HG02759 (cell line): ENCODE data around the gene HOXA7.

Experiments
- ATAC-seq: cut with Tn5 transposase; IDR thresholded peaks from one replicate; pipeline ENCODE4 v1.9.1; 2021; ENCODE audit warnings: mild to moderate bottlenecking, moderate library complexity; ENCODE audit not compliant: unreplicated experiment

HOXA7 gene

GRCh38 chr7:27171637-27172314 lies 15.3 kb upstream of the HOXA7 start:
- ATAC-seq, result no peak

DNA sequence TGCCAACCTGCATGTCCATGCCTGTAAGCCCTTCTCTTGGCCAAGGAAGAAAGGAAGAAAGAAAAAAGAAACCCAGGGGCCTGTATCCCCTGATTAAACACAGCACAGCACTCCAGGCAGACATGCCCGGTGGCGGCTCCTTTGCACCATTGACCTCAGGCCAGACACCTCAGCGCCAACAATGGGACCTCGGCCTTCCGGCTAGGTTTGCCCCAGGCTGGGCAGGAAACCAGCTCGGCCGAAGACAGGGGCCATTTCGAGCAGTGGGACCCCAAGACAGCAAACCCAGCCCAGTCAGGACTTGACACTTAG lies 14.8 kb upstream of the HOXA7 start:
- no peak for ATAC-seq

- ATAC-seq, result no peak
Observed at GRCh38 chr7:27170426-27171324, 14.2 kb upstream of the HOXA7 start.

GRCh38 chr7:27169658-27170425 lies 13.4 kb upstream of the HOXA7 start:
- ATAC-seq, result no peak

DNA sequence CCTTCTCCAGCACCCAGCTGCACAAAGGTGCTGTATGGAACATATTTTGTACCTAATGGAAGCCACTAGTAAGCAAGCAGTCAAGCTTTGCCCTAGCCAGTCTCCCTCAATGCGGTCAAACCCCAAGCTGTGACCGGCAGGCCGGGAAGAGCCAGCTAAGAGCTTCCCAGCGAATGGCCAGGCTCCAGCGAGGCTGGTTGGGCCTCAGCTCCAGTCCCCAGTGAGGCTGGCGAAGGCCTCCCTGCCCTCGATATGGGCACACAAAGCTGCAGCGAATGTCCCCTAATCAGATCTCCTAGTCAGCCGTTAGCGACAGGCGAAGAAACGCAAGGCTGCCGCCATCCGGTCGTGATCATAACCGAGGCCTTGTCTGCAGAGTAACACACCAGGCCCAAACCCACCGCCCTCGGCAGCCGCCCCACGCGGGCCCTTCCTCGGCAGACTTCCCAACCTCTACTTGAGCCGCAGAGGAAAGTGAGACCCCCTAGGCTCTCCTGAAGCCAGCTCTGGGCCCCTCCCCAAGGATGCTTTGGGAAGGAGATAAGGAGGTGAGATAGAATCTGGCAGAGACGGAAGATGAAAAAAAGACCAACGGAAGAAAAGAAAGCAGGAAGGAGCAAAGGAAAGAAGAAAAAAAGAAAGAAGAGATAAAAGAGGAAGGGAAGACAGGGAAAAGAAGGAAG lies 11.9 kb upstream of the HOXA7 start:
- ATAC-seq, result no peak

DNA sequence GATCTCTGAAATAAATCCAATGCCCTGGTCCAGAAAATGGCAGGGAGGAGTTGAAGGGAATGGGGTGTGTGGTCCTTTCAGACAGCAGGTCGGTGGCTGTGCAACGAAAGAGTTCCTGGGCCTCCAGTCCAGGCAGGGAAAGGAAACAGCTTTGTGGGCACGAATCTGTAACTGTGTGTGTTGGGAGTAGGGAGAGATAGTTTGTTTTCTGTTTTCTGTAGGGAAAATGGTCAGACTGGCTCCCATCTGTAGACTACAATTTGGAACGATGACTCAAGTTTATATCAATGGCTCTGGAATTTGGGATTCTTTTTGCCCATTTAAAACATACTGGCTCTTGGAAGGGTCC lies 11.4 kb upstream of the HOXA7 start:
- ATAC-seq, result no peak

DNA sequence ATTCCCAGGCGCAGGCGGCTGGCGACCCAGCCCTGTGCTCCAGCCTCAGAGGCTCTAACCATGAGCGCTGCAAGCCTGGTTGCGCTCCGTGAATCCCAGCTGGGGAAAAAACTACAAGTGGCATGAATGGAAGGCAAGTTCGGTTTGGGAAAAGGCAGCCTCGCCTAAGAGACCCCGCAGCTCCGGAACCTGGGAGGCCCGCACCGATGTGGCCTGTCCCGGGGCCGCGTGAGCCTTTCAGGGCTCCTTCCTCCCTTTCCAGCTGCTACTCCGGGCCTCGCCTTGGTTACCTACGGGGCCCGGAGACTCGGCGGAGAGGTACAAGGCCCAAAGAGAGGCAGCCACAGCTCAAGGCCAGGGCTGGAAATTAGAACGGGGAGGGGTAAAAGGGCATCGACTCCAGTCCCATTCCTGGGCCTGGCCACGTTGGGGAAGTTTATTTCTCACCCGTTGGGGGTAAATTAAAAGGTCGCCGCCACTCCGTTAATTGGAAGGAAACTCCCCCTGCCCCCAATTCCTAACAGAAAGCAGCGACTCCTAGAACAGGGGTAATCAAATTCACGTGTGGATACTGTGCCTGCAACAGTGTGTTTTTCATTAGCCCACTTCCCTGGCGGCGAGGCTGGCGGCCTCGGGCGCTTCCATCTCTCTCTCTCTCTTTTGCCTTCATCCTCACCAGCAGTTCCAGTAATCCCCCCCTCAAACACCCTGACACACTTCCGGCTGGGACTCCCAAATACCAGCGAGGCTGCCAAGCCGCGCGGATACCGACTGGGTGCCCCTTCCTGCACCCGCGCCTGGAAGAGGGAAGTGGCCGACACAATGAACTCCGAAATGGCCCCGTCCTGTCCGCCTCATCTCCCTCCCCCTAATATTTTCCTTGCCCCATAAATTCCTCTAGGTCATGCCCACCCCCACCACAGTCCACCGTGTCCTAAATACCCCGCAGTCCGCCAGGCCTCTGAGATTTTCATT lies 10.3 kb upstream of the HOXA7 start:
- no peak for ATAC-seq

DNA sequence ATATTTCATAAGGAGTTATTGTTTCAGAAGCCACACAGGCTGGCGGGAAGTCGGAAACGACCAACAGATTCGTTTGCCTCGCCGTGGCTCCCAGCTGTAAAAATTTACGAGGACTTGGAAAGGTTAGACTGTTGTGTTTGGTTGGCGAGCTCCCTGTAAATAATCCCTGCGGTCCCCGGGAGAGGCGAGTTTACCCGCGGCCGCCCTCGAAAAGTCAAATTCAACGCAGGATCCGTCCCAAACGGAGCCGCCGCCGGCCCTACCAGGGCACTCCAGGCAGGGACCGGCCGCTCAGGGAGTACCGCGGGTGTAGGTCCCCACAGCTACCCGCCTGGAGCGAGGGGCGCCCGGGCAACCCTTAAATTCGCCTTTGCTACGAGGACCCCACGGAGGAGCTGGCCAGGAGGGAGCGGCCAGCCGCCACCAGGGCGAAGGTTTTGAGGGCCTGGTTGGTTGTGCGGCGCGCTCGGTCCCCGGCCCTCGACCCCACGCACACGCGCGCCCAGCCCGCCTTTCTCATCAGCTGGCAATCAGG lies 9.6 kb upstream of the HOXA7 start:
- no peak for ATAC-seq

GRCh38 chr7:27165089-27165995 lies 8.9 kb upstream of the HOXA7 start, which contains the start of gene HOXA9:
TSS of gene HOXA9 (minus strand) at chr7:27165537. CDS start at chr7:27165457, 80 bp downstream.
- no peak for ATAC-seq

DNA sequence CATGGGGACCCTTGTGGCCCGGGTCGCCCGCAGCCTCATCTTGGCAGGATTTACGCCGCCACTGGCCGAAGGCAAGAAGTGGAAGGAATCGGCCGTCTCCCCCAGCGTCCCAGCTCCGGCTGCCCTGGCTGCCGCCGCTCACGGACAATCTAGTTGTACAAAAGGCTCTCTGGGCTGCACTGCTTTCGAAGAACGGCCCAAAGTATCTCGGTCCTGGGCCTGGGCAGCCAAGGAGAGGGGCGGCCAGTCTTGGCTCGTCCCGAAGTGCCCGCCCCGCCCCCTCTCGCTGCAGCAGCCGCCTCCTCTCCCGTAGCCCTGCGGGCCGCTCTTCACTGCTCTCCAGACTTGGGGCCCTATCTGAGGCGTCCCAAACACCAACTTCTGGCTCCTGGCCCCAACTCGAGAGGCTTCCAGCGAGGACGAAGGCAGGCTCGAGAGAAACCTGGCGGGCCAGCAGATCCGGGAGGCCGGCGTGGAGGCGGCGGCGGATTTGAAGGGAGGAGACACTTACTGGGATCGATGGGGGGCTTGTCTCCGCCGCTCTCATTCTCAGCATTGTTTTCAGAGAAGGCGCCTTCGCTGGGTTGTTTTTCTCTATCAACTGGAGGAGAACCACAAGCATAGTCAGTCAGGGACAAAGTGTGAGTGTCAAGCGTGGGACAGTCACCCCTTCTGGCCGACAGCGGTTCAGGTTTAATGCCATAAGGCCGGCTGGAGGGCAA lies 8.1 kb upstream of the HOXA7 start:
- ATAC-seq, result no peak

DNA sequence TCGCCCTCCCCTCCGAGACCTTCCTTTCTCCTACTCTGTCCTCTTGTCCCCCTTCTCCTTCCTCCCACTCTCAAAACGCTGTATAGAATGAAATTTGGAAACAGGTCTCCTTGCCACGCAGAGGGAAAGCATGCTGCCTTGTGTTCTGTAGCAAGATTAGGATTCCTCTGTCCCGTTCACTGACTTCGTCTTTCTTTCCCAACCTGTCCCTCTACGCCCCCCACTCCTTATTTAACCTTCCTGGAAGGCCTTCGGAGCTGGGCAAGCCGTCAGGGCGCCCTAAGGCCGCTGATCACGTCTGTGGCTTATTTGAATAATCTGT lies 7.5 kb upstream of the HOXA7 start:
- ATAC-seq, result no peak

- no peak for ATAC-seq
Observed at GRCh38 chr7:27163288-27164044, 7.0 kb upstream of the HOXA7 start.

GRCh38 chr7:27162561-27163287 lies 6.2 kb upstream of the HOXA7 start:
- no peak for ATAC-seq

GRCh38 chr7:27161721-27162560 lies 5.5 kb upstream of the HOXA7 start:
- no peak for ATAC-seq

- ATAC-seq, result no peak
Observed at GRCh38 chr7:27161214-27161720, 4.8 kb upstream of the HOXA7 start.
